Choroid plexus epithelial cell (primary cell): ENCODE data around the gene GBP6.
"Not testable (repeated sequence)": the region's sequence is repeated elsewhere in the genome, so short reads cannot be mapped to it uniquely, and the experiment has no call there.

Source experiments
- DNase-seq: peaks from one replicate; pipeline ENCODE4 v3.0.0-alpha.2; 2010; ENCODE audit warnings: low read depth
- H3K4me3 ChIP-seq: 2 replicates; pipeline ENCODE4 v1.5.1; 2011; ENCODE audit warnings: low read depth, mild to moderate bottlenecking, control low read depth, low read length, moderate library complexity
- TF ChIP-seq, protein P1 (sequence below): conservative IDR thresholded peaks from 2 replicates; pipeline ENCODE4 v1.5.1; 2011; ENCODE audit warnings: low read depth, mild to moderate bottlenecking, control low read depth, inconsistent platforms, low read length, moderate library complexity

The GBP6 gene

DNA sequence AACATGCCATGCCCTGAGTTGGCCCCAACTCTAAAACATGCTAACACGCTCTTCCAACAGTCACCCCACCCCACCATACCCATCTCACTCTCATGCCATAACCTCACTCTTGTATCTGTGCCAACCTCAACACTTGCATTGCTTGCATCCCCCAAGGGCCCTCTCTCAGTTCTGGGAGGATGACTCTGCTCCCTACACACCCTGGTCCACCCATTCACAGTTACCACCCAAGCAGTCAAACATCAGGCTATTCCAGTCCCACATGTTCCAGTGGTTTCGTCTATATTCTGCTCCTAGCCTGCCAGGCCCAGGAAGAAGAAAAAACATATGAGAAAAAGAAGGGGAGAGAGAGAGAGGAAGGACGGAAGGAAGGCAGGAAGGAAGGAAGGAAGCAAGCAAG is 31.0 kb downstream of the GBP6 start:
- TF ChIP-seq, protein P1, sequence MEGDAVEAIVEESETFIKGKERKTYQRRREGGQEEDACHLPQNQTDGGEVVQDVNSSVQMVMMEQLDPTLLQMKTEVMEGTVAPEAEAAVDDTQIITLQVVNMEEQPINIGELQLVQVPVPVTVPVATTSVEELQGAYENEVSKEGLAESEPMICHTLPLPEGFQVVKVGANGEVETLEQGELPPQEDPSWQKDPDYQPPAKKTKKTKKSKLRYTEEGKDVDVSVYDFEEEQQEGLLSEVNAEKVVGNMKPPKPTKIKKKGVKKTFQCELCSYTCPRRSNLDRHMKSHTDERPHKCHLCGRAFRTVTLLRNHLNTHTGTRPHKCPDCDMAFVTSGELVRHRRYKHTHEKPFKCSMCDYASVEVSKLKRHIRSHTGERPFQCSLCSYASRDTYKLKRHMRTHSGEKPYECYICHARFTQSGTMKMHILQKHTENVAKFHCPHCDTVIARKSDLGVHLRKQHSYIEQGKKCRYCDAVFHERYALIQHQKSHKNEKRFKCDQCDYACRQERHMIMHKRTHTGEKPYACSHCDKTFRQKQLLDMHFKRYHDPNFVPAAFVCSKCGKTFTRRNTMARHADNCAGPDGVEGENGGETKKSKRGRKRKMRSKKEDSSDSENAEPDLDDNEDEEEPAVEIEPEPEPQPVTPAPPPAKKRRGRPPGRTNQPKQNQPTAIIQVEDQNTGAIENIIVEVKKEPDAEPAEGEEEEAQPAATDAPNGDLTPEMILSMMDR: no peak
- no peak for DNase-seq
- no peak overlapping the region for H3K4me3 ChIP-seq

DNA sequence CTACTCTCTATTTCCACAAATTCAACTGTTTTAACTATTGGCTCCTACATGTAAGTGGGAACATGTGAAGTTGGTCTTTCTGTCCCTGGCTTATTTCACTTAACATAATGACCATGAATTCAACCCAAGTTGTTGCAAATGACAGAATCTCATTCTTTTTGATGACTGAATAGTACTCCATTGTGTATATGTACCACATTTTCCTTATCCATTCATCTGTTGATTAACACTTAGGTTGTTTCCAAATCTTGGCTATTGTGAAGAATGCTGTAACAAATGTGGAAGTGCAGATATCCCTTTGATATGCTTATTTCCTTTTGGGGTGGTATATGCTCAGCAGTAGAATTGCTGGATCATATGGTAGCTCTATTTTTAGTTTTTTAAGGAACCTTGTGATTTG is 33.0 kb downstream of the GBP6 start:
- no peak for DNase-seq
- H3K4me3 ChIP-seq: no peak overlapping the region
- TF ChIP-seq, protein P1: no peak

DNA sequence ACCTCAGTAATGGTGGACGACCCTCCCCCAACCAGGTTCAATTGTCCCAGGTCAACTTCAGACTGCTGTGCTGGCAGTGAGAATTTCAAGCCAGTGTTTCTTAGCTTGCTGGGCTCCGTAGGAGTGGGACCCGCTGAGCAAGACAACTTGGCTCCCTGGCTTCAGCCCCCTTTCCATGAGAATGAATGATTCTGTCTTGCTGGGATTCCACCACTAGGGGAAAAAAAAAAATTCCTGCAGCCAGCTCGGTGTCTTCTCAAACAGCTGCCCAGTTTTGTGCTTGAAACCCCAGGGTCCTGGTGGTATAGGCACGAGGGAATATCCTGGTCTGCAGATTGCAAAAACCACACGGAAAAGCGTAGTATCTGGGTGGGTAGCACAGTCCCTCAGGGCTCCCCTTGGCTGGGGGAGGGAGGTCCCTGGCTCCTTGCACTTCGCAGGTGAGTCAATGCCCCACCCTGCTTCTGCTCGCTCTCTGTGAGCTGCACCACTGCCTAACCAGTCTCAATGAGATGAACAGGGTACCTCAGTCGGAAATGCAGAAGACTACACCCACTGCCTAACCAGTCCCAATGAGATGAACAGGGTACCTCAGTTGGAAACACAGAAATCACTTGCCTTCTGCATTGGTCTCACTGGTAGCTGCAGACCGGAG is 41.5 kb downstream of the GBP6 start:
- no peak for DNase-seq
- no peak overlapping the region for H3K4me3 ChIP-seq
- TF ChIP-seq, protein P1: no peak

DNA sequence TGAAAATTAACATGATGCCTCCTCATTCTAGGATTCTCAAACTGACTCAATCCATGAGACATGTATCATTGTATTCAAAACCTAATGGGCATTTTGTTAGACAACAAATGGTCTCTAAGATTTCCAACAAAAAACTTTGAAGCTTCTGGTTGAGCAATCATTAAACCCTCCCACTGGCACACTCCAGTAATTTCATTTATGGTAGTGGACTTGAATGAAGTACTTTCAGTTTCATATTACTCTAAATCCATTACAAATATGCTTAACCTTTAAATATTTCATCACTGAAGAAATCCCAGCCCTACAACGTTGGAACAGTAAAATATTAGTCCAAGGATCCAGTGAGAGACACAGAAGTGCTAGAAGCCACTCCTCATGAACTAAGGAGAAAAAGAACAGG is 43.5 kb downstream of the GBP6 start:
- TF ChIP-seq, protein P1: no peak
- no peak overlapping the region for H3K4me3 ChIP-seq
- peak; percentile 46 for DNase-seq

DNA sequence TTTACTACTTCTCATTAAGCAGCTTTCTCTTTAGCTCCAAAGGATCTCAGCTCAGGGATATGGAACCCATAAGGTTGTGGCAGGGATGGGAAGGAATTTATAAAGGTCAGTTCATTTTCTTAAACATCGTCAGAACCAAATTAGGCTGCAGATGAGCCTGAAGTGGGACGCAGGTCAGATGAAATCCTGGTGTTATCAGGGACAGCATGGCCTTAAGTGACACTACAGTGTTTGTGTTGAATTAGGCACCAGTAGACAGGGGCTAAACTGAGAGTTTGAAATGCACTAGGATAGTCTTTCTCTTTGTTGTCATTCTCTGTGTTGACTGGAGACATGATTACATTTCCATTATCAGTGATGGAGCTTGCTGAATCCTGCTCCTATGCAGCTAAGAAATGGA is 43.9 kb downstream of the GBP6 start:
- H3K4me3 ChIP-seq, DNase-seq: not testable (repeated sequence)

DNA sequence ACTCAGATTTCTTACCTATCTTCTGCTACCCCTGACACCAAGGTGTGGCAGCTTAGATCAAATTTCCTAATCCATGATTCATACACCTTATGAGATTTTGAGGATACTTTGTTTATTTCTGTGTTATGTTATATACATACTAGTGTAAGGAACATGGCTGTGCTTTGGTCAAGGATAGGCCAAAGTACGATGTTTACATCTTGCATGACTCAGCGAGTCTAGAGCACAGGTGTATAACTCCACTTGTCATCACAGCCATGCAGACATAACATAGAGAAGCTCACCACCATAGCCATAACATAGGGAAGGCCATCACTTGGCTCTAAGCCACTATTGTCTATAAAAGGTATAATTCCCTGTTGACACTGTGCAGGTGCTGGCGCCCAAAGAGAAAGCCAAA is 61.2 kb downstream of the GBP6 start:
- no peak for DNase-seq
- no peak overlapping the region for H3K4me3 ChIP-seq
- TF ChIP-seq, protein P1: no peak

DNA sequence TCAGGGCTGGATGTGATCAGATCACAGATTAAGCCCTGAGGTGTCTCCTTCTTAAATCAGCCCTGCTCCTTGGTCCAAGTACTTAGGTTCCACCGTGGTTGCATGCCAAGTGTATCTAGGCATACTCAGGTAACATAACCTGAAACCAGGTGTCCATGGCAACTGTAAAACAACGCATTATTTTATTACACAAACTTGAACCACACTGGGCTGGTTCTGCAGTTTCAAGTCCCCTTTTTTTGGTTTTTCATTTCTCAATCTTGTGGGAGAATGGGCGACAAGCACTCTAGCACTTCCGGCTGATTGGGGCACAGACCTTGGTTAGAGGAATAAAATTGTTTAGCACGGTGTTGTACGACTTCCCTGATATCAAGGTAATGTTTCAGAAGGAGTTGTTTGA is 65.2 kb downstream of the GBP6 start:
- H3K4me3 ChIP-seq: no peak overlapping the region
- TF ChIP-seq, protein P1: no peak
- DNase-seq: no peak

DNA sequence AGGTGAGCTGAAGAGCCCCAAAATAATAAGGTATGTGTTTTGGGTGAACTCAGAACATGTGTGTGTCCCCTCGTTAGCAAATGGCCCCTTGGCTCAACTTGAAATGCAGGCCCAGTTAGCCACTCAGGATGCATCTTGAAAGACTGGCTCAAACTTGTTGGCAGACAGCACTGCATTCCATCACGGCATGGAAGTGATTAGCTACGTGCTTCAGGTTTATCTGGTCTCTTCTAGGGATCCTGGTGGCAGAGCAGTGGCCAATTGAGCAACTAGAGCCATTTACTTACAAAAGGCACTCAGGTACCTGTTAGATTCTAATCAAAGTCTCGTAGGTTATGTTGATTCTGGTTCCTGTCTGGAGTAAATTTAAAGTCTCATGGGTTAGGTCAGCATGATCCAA is 65.8 kb downstream of the GBP6 start:
- H3K4me3 ChIP-seq, DNase-seq: not testable (repeated sequence)
